ENCODE results near the gene ABCA13.

The ABCA13 gene

GRCh38 chr7:48473205-48473865 is 302.1 kb downstream of the ABCA13 start:
- Histone ChIP-seq H4K20me1 (ENCODE audit: insufficient read depth, low read length, poor library complexity, severe bottlenecking) (no peaks in the 10 kb centered on the region), H3K9me3 (ENCODE audit: insufficient read depth, low read depth, low read length) (no peaks in the 10 kb centered on the region)

DNA sequence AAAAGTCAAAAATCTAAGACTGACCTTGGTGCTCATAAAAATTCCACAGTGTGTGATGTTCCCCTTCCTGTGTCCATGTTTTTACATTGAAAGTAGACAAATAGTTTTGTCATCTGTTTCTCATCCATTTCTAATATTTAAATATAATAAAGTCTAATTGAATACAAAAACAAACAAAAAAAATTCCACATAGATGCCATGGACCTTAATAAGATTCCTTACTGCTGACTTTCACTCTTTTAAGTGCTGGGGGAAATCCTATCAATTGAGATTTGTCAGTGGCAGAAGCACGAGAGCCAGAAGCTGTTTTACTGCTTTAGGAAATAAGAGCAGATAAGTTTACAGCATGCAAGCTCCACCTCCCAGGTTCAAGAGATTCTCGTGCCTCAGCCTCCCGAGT is 310.0 kb downstream of the ABCA13 start:
- no peaks in the 10 kb centered on the region for H3K9me2 ChIP-seq (replicated peaks; ENCODE audit: low read depth, low read length)
- H3K4me2 ChIP-seq (ENCODE audit: low read depth, low read length, poor library complexity, severe bottlenecking): no peak overlapping the region
- H3F3A ChIP-seq (ENCODE audit: low read depth): no peaks in the 10 kb centered on the region
- no peaks in the 10 kb centered on the region for H3K9me3 ChIP-seq (ENCODE audit: insufficient read depth, low read depth, low read length)
- H3K79me2 ChIP-seq (ENCODE audit: insufficient read depth, low read length): no peaks in the 10 kb centered on the region
- no peaks in the 10 kb centered on the region for H3K36me3 ChIP-seq (ENCODE audit: insufficient read depth, low read length)
- H3K4me1 ChIP-seq (ENCODE audit: insufficient read depth, low read length, poor library complexity, severe bottlenecking): no peaks in the 10 kb centered on the region
- no peaks in the 10 kb centered on the region for H4K20me1 ChIP-seq (ENCODE audit: insufficient read depth, low read length, poor library complexity, severe bottlenecking)
- H2AFZ ChIP-seq (ENCODE audit: low read length): no peak overlapping the region
- H3K27me3 ChIP-seq (ENCODE audit: insufficient read depth, low read length, poor library complexity, severe bottlenecking): no peaks in the 10 kb centered on the region
- H3K4me3 ChIP-seq (ENCODE audit: low read length, poor library complexity, severe bottlenecking): no peak overlapping the region
- TF ChIP-seq EZH2phosphoT487 (IDR thresholded peaks at IDR 0.05; ENCODE audit: borderline replicate concordance) (no peak), CTCF (conservative IDR thresholded peaks at IDR 0.05; ENCODE audit: low read length) (no peak)
- no peak overlapping the region for H3K9ac ChIP-seq (ENCODE audit: low read depth, low read length, poor library complexity, severe bottlenecking)

More at GRCh38 chr7:48473205-48473865, 302.1 kb downstream of the ABCA13 start:
- TF ChIP-seq CTCF (conservative IDR thresholded peaks at IDR 0.05; ENCODE audit: low read length) (no peak), EZH2phosphoT487 (IDR thresholded peaks at IDR 0.05; ENCODE audit: borderline replicate concordance) (no peak)
- H3F3A ChIP-seq (ENCODE audit: low read depth): no peaks in the 10 kb centered on the region
- H3K79me2 ChIP-seq (ENCODE audit: insufficient read depth, low read length): no peaks in the 10 kb centered on the region
- H3K9me2 ChIP-seq (replicated peaks; ENCODE audit: low read depth, low read length): no peaks in the 10 kb centered on the region
- no peaks in the 10 kb centered on the region for H3K36me3 ChIP-seq (ENCODE audit: insufficient read depth, low read length)
- H3K27me3 ChIP-seq (ENCODE audit: insufficient read depth, low read length, poor library complexity, severe bottlenecking): no peaks in the 10 kb centered on the region
- H3K4me2 ChIP-seq (ENCODE audit: low read depth, low read length, poor library complexity, severe bottlenecking): no peak overlapping the region
- H3K4me1 ChIP-seq (ENCODE audit: insufficient read depth, low read length, poor library complexity, severe bottlenecking): no peaks in the 10 kb centered on the region
- no peak overlapping the region for H3K4me3 ChIP-seq (ENCODE audit: low read length, poor library complexity, severe bottlenecking)
- H3K9ac ChIP-seq (ENCODE audit: low read depth, low read length, poor library complexity, severe bottlenecking): no peak overlapping the region
- H2AFZ ChIP-seq (ENCODE audit: low read length): no peak overlapping the region

DNA sequence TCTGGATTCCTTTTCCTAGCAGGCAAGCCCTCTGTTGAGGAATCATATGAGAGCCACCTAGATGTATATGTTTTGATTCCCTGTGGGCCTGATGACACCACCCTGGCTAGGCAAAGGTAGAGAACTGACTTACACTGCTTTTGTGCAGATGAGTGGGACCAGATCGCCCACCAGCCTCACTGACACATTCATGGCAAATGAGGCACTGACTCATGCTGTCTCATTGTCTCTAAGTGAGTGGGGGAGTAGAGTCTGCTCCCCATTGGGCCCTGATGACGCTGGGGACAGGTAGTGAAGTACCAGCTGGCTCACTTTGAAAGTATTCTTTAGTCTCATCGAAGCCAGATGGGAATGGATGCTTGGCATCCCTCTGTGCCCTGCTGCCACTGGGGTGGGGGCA is 326.3 kb downstream of the ABCA13 start:
- H3K4me3 ChIP-seq (ENCODE audit: low read length, poor library complexity, severe bottlenecking): no peak overlapping the region
- H3K4me1 ChIP-seq (ENCODE audit: insufficient read depth, low read length, poor library complexity, severe bottlenecking): no peaks in the 10 kb centered on the region
- no peaks in the 10 kb centered on the region for H4K20me1 ChIP-seq (ENCODE audit: insufficient read depth, low read length, poor library complexity, severe bottlenecking)
- no peak overlapping the region for H3K4me2 ChIP-seq (ENCODE audit: low read depth, low read length, poor library complexity, severe bottlenecking)
- H3K79me2 ChIP-seq (ENCODE audit: insufficient read depth, low read length): no peaks in the 10 kb centered on the region
- H3F3A ChIP-seq (ENCODE audit: low read depth): no peaks in the 10 kb centered on the region
- H2AFZ ChIP-seq (ENCODE audit: low read length): no peak overlapping the region
- H3K9me3 ChIP-seq (ENCODE audit: insufficient read depth, low read depth, low read length): no peaks in the 10 kb centered on the region
- TF ChIP-seq CTCF (conservative IDR thresholded peaks at IDR 0.05; ENCODE audit: low read length) (no peak), EZH2phosphoT487 (IDR thresholded peaks at IDR 0.05; ENCODE audit: borderline replicate concordance) (no peak)
- H3K36me3 ChIP-seq (ENCODE audit: insufficient read depth, low read length): no peaks in the 10 kb centered on the region
- no peaks in the 10 kb centered on the region for H3K27me3 ChIP-seq (ENCODE audit: insufficient read depth, low read length, poor library complexity, severe bottlenecking)
- H3K9ac ChIP-seq (ENCODE audit: low read depth, low read length, poor library complexity, severe bottlenecking): no peak overlapping the region
- no peaks in the 10 kb centered on the region for H3K9me2 ChIP-seq (replicated peaks; ENCODE audit: low read depth, low read length)

All from Loucy (cell line).